KMS-11 (cell line): ENCODE measurements around the gene ANKRD33B.

Experiments used
- H2AFZ ChIP-seq: fragments of 200-600 bp; sonication (generic); 2 replicates; pipeline ENCODE4 v1.6.1; 2016; ENCODE audit warnings: antibody characterized with exemption, mixed run types, low read depth
- H3K27ac ChIP-seq: fragments of 200-600 bp; sonication (generic); 2 replicates; pipeline ENCODE4 v1.6.1; 2016; ENCODE audit warnings: mild to moderate bottlenecking, mixed run types
- H3K27me3 ChIP-seq: fragments of 200-600 bp; sonication (generic); 2 replicates; pipeline ENCODE4 v1.6.1; 2017; ENCODE audit warnings: mild to moderate bottlenecking, low read depth, mixed run types, moderate library complexity; ENCODE audit not compliant: insufficient read depth
- H3K36me3 ChIP-seq: fragments of 200-600 bp; sonication (generic); 2 replicates; pipeline ENCODE4 v1.6.1; 2017; ENCODE audit warnings: mild to moderate bottlenecking, mixed run types; ENCODE audit not compliant: insufficient read depth
- H3K4me1 ChIP-seq: fragments of 200-600 bp; sonication (generic); 2 replicates; pipeline ENCODE4 v1.6.1; 2016; ENCODE audit warnings: mild to moderate bottlenecking, low read depth, mixed run types; ENCODE audit not compliant: poor library complexity, severe bottlenecking
- H3K4me2 ChIP-seq: fragments of 200-600 bp; sonication (generic); 2 replicates; pipeline ENCODE4 v1.7.0; 2016; ENCODE audit warnings: mild to moderate bottlenecking, mixed run types
- H3K4me3 ChIP-seq: fragments of 200-600 bp; sonication (generic); IDR thresholded peaks from 2 replicates; pipeline ENCODE4 v1.6.1; 2017; ENCODE audit warnings: low read depth, low read length, mixed read lengths; ENCODE audit not compliant: insufficient read depth
- H3K79me2 ChIP-seq: fragments of 200-600 bp; sonication (generic); 2 replicates; pipeline ENCODE4 v1.6.1; 2016; ENCODE audit warnings: low read depth, mixed run types; ENCODE audit not compliant: insufficient read depth
- H3K9ac ChIP-seq: fragments of 200-600 bp; sonication (generic); 2 replicates; pipeline ENCODE4 v1.6.1; 2016; ENCODE audit warnings: mild to moderate bottlenecking, mixed run types
- H4K20me1 ChIP-seq: fragments of 200-600 bp; sonication (generic); 2 replicates; pipeline ENCODE4 v1.6.1; 2016; ENCODE audit warnings: mild to moderate bottlenecking, mixed run types; ENCODE audit not compliant: insufficient read depth
- CTCF ChIP-seq: fragments of 200-600 bp; sonication (generic); conservative IDR thresholded peaks from 2 replicates; pipeline ENCODE4 v1.6.1; 2017; ENCODE audit warnings: low read depth, mild to moderate bottlenecking, antibody characterized with exemption, low read length, moderate library complexity, mixed read lengths

ANKRD33B gene

DNA sequence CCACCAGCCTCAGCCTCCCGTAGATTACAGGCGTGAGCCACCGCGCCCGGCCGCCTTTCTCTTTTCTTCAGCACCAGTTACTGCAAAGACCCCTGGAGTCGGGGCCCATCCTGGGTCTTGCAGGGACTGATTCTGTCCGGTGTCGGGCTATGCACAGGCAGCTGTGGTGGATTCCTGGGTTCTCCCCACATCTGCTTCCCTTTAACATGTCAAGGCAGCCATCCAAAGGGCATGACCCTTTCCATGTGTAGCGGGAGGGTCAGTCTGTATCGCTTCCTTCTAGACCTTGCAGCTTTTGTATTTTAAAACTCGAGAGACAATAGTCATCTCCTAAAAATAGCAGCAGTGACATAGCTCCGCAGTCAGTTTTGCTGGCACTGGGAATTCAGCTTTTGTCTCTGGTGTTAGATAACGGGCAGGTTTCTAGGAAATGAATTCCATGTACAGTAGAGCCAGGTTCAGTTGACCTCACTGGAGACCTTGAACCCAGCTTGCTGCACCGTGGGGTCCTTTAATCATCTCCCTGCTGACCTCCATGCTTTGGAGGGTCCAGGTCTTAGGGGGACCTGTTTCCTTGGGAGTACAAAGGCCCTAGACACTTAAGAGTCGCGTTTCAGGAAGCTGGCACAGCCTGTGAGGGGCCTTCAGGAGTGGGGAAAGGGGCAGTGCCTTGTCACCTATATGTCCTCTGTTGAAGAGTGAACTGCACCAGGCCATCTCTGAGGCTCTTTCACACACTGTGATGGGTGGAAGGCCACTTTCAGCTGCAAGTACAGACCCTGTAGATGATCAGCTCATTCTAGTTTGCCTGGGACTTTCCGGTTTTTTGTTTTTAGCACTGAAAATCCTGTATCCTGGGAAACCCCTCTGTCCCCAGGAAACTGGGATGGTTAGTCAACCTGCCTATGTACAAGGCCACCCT is 13.8 kb downstream of the ANKRD33B start:
- Histone ChIP-seq H3K27me3 (no peaks in the 10 kb centered on the region), H3K27ac (no peak overlapping the region; the same call in 1 of the 2 replicates), H3K9ac (no peak overlapping the region), H3K79me2 (0 out of 2 replicates have a peak, but pooled peaks cover 4% of the 10 kb centered on the region), H3K4me2 (peak overlapping the region; percentile 55), H4K20me1 (no peaks in the 10 kb centered on the region; the same call in 1 of the 2 replicates), H3K36me3 (no peaks in the 10 kb centered on the region), H3K4me1 (peaks cover 32% of the 10 kb centered on the region), H3K4me3 (no peak overlapping the region), H2AFZ (no peak overlapping the region)
- TF ChIP-seq CTCF, result no peak

GRCh38 chr5:10578293-10578665 is 14.4 kb downstream of the ANKRD33B start:
- no peak overlapping the region for H3K4me3 ChIP-seq
- no peaks in the 10 kb centered on the region; the same call in 1 of the 2 replicates for H4K20me1 ChIP-seq
- H3K27ac ChIP-seq, result no peak overlapping the region; the same call in 1 of the 2 replicates
- H3K4me2 ChIP-seq, result peak overlapping the region; percentile 55
- no peak for TF ChIP-seq CTCF
- H3K9ac ChIP-seq, result no peak overlapping the region
- no peak overlapping the region for H2AFZ ChIP-seq
- H3K36me3 ChIP-seq, result no peaks in the 10 kb centered on the region
- 0 out of 2 replicates have a peak, but pooled peaks cover 4% of the 10 kb centered on the region for H3K79me2 ChIP-seq
- H3K27me3 ChIP-seq, result no peaks in the 10 kb centered on the region
- H3K4me1 ChIP-seq, result peaks cover 32% of the 10 kb centered on the region

DNA sequence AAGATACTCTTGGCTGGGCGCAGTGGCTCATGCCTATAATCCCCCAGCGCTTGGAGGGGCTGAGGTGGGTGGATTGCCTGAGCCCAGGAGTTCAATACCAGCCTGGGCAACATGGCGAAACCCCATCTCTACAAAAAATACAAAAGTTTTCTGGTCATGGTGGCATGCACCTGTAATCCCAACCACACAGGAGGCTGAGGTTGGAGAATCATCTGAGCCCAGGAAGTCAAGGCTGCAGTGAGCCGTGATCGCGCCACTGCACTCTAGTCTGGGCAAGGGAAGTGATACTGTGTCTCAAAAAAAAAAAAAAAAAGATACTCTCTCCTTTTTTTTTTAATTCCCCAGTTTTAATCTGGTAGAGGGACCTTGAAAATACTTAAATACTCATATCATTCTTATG is 15.0 kb downstream of the ANKRD33B start:
- Histone ChIP-seq H3K4me3 (no peak overlapping the region), H2AFZ (no peak overlapping the region)

More for the DNA sequence above, 15.0 kb downstream of the ANKRD33B start:
- 0 out of 2 replicates have a peak overlapping the region, but pooled peaks have one; percentile 55 for H3K4me2 ChIP-seq
- H3K9ac ChIP-seq, result no peak overlapping the region
- H4K20me1 ChIP-seq, result no peaks in the 10 kb centered on the region; the same call in 1 of the 2 replicates
- H3K36me3 ChIP-seq, result no peaks in the 10 kb centered on the region
- H3K4me1 ChIP-seq, result peaks cover 32% of the 10 kb centered on the region
- H3K79me2 ChIP-seq, result 0 out of 2 replicates have a peak, but pooled peaks cover 4% of the 10 kb centered on the region
- H3K27ac ChIP-seq, result no peak overlapping the region
- no peak for TF ChIP-seq CTCF
- no peaks in the 10 kb centered on the region for H3K27me3 ChIP-seq
